ENCODE data around the gene CLPX. TPM values are rescaled to one million over a fixed set of nuclear protein-coding genes. Genes with fewer than 3 reads are reported as not detected.

The CLPX gene
- total and polyA plus RNA-seq, 9 donors = 19.0 to 44.4 (median 41.1) TPM

- no peak for DNase-seq
- no peak for TF ChIP-seq CTCF (IDR thresholded peaks at IDR 0.05)
- TF ChIP-seq EP300 (IDR thresholded peaks at IDR 0.05) = no peak
- TF ChIP-seq POLR2A (IDR thresholded peaks at IDR 0.05) = no peak
- no peaks in the 10 kb centered on the region for H3K9me3 ChIP-seq
- H3K27me3 ChIP-seq = no peaks in the 10 kb centered on the region
- H3K4me3 ChIP-seq = no peak overlapping the region
- peak overlapping the region in 1 of 2 donors; percentile 6 for H3K27ac ChIP-seq
- intact Hi-C loops (cut with DNase I) = no loop called here
- WGBS, 3 donors = 66 to 77% (median 72%) methylated on average over 17 of the region's 17 CpGs
- H3K4me1 ChIP-seq (ENCODE audit: insufficient read depth) = peaks cover 18% of the 10 kb centered on the region
- no peaks in the 10 kb centered on the region for H3K36me3 ChIP-seq
These were observed 24.8 kb upstream of the CLPX start for GRCh38 chr15:65209701-65210643.

GRCh38 chr15:65208647-65209046 is 23.5 kb upstream of the CLPX start:
- no peak for TF ChIP-seq EP300 (IDR thresholded peaks at IDR 0.05)
- TF ChIP-seq POLR2A (IDR thresholded peaks at IDR 0.05) = no peak
- no peak for TF ChIP-seq CTCF (IDR thresholded peaks at IDR 0.05)
- Histone ChIP-seq H3K27ac (no peak overlapping the region), H3K27me3 (no peaks in the 10 kb centered on the region), H3K9me3 (no peaks in the 10 kb centered on the region), H3K36me3 (no peaks in the 10 kb centered on the region), H3K4me1 (ENCODE audit: insufficient read depth) (peaks cover 12% of the 10 kb centered on the region), H3K4me3 (no peak overlapping the region)
- WGBS, 3 donors = 96 to 100% (median 98%) methylated on average over 2 of the region's 2 CpGs
- intact Hi-C loops (cut with DNase I) = no loop called here
- DNase-seq = no peak

GRCh38 chr15:65207280-65207840 is 22.2 kb upstream of the CLPX start:
- WGBS, 3 donors = 66 to 79% (median 72%) methylated on average over 6 of the region's 6 CpGs
- H3K27ac ChIP-seq = no peak overlapping the region
- intact Hi-C loops (cut with DNase I) = no loop called here

DNA sequence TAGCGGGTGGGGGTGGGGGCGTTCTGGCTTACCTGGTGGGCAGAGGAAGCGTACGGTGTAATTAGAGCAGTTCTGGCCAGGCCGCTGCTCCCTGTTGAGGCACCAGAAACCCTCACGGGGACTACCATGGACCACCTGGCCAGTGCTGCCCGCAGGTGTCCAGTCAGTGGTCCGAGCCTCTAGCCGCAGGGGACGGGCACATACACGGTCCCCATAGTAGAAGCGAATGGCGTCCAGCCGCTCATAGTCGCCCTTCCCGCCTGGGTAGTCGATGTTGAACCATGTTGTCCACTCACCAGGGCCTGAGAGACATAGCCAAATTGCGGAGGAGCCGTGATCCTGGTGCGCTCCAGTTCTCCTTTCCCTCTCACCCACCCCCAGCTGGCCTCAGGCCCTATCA is 21.6 kb upstream of the CLPX start:
- no peaks in the 10 kb centered on the region for H3K36me3 ChIP-seq
- no peaks in the 10 kb centered on the region for H3K27me3 ChIP-seq
- no peaks in the 10 kb centered on the region for H3K9me3 ChIP-seq
- intact Hi-C loops (cut with DNase I) = no loop called here
- TF ChIP-seq EP300 (IDR thresholded peaks at IDR 0.05) (no peak), CTCF (IDR thresholded peaks at IDR 0.05) (no peak), POLR2A (IDR thresholded peaks at IDR 0.05) (no peak)
- peaks cover 7% of the 10 kb centered on the region for H3K4me1 ChIP-seq (ENCODE audit: insufficient read depth)
- H3K4me3 ChIP-seq = no peak overlapping the region
- no peak overlapping the region for H3K27ac ChIP-seq
- WGBS, 3 donors = 92 to 96% (median 95%) methylated on average over 20 of the region's 20 CpGs
- DNase-seq = no peak

More at GRCh38 chr15:65207280-65207840, 22.2 kb upstream of the CLPX start:
- H3K27me3 ChIP-seq = no peaks in the 10 kb centered on the region
- no peak for TF ChIP-seq EP300 (IDR thresholded peaks at IDR 0.05)
- TF ChIP-seq POLR2A (IDR thresholded peaks at IDR 0.05) = no peak
- TF ChIP-seq CTCF (IDR thresholded peaks at IDR 0.05) = no peak
- no peaks in the 10 kb centered on the region for H3K36me3 ChIP-seq
- peaks cover 10% of the 10 kb centered on the region for H3K4me1 ChIP-seq (ENCODE audit: insufficient read depth)
- no peaks in the 10 kb centered on the region for H3K9me3 ChIP-seq
- H3K4me3 ChIP-seq = no peak overlapping the region
- DNase-seq = no peak
